GM18867 (cell line): ENCODE data around the gene PMP22.
"Not testable (repeated sequence)": the region's sequence is repeated elsewhere in the genome, so short reads cannot be mapped to it uniquely, and the experiment has no call there.

ENCODE experiments used
- ATAC-seq: cut with Tn5 transposase; IDR thresholded peaks from one replicate; pipeline ENCODE4 v1.9.1; 2021; ENCODE audit warnings: mild to moderate bottlenecking, moderate library complexity; ENCODE audit not compliant: unreplicated experiment

The PMP22 gene

GRCh38 chr17:15220785-15221184 is 44.3 kb downstream of the PMP22 start:
- ATAC-seq = no peak

- no peak for ATAC-seq
Observed at GRCh38 chr17:15216481-15216880, 48.6 kb downstream of the PMP22 start.

DNA sequence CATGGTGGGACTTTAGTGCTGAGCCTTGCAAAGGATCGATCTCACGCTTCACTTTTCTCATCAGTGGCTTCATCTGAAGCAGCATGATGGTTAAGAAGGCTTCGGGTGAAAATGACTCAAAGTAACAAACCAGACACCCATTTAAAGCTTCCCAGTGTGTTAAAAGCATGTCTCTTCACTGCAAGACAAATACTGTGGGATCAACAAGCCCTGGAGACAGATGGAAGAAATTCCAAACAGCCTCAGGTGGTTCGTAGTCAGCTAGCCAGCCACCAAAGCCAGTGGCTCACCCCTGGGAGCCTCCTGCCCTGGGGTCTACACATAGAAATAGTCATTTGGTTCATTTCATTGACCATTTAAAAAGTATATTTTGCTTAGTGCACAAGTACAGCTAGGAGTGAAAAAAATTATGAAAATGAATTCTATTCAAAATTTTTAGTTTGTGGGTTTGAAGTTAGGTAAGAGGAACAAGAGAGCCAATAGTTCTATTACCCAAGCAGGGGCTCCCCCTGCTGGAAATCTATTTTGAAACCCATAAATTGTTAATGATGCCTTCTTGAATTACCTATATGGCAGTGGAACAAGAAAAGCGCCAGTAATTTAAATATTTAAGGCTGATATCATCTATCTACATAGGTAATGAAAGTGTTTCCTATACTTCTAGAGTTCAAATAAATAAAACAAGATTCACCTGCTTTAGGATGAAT is 51.6 kb downstream of the PMP22 start:
- no peak for ATAC-seq

DNA sequence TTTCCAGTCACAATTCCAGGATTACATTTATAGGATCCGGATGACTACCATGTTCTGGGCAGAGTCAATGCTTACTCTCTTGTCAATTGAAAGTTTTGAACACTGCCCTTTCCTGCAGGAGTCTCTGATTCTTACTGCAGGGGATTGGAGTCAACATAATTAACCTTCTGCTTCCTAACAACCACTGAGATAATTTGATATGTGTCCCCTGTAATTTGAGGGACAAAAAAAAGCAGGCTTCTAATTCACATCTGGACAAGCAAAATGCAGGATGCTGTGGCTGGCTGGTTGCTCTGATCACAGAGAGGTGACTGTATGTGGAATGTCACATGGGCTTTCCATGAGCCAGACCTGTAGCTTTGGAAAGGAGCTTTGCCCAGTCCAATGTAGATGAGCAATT is 54.9 kb downstream of the PMP22 start:
- ATAC-seq = no peak

- not testable (repeated sequence) for ATAC-seq
Observed at GRCh38 chr17:15203062-15203461, 62.1 kb downstream of the PMP22 start.

GRCh38 chr17:15200574-15200973 is 64.6 kb downstream of the PMP22 start:
- ATAC-seq = not testable (repeated sequence)

DNA sequence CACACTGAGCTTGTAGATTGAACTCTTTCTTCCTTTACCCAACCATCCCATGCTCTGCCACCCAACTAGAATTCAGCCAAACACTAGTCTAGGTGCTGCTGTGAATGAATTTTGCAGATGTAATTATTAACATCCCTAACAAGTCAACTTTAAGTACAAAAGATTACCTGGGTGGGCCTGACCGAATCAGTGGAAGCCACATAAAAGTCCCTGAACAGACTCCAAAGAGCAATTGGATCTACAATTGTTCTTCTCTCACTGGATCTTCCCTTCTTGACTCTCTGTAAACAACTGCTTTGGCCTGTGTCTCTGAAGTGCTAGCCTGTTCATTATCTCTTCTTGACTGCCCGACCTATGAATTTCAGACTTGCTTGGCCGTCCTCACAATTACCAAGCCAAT is 67.9 kb downstream of the PMP22 start:
- no peak for ATAC-seq

- no peak for ATAC-seq
Observed at GRCh38 chr17:15194859-15195277, 70.3 kb downstream of the PMP22 start.

DNA sequence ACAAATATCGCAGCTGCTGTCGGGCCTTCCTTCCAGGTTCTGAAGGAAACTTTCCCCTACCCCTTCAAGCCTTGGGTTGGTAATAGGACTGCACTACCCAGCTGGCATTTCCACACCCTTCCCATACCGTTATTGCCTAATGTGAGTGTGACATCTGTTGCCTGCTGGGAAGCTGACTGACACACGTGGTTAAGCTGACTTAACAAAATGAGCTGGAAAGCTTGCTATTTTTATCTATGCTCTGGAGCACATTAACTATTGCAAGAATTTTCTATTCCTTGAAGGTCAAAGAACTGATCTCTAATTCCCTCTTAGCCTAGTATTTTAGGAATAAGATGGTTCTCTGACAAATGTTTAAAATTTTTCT is 79.5 kb downstream of the PMP22 start:
- no peak for ATAC-seq

DNA sequence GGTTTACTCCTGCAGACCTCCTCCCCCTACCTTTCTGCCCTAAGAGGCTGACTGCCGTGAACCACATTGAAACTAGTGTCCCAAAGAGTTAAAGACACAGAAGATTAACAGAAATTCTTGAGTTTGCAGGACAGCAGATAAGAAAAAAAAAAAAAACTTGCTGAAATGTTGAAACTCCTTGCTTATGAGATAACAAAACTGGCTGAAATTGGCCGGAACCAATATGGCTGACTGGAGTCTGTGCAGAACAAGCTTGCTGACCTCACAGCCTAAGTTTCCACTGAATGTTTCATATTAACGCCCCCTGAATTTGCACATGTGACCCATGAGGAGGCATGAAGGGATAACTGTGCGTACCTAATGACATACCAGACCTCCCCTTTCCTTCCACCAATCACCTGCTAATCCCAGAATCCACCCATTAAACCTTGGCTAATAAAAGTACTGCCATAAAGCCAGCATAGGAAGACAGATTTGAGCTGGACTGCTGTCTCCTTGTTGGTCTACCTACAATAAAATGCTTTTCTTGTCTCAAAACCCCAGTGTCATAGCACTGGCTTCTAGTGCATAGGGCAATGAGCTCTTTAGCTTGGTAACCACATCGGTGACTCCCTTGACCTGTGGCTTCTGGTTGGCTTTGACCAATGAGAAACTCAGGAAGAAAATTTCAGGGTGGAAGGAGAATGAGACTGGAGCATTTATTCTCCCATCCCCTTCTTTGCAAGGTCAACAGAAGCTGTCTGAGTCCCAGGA is 80.1 kb downstream of the PMP22 start:
- ATAC-seq = no peak

DNA sequence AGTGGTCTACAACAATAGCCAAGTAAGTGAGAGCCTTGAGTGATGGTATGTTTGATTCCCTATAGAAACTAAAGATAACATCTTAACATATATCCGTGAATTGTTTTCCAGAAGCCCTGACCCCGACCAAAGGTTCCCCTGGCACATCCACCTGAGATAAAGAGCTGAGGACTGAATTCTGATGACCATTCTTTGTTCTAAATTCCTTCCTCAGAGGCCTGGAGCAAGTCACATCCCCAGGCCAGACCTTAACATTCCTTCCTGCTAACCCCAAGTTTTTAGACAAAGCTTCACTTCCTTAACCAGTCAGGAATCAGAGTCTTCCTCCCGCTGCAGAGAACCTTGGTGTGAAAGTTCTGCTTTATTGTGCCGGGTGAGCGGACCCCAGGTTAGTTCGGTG is 83.3 kb downstream of the PMP22 start:
- no peak for ATAC-seq

- ATAC-seq = no peak
Observed at GRCh38 chr17:15181333-15181732, 83.8 kb downstream of the PMP22 start.

DNA sequence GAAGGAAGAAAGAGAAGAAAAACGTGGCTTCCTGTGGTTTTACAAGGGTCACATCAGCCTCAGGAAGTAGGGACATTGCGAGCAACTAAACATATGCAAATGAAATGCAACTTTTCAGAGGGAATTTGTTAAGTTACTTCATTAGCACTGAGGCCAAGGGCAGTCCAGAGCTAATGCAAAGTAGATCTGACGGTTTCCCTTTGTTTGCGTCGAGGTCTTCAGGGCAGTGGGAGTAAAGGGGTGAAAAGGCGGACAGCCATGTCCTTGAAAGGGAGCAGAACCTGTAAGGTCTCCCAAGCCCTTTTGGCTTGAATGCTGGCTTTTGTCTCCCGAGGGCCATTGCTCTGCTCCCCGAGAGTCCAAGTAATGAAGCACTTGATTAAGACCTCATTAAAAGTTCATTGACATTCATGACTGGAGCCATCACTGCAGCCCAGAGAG is 85.0 kb downstream of the PMP22 start:
- no peak for ATAC-seq
